ENCODE data around the gene ZNF688. TPM values are rescaled to one million over a fixed set of nuclear protein-coding genes. Genes with fewer than 3 reads are reported as not detected.

ZNF688 gene
- total and polyA plus RNA-seq, 2 donors from 2014 or later = 16.7 to 32.7 TPM

DNA sequence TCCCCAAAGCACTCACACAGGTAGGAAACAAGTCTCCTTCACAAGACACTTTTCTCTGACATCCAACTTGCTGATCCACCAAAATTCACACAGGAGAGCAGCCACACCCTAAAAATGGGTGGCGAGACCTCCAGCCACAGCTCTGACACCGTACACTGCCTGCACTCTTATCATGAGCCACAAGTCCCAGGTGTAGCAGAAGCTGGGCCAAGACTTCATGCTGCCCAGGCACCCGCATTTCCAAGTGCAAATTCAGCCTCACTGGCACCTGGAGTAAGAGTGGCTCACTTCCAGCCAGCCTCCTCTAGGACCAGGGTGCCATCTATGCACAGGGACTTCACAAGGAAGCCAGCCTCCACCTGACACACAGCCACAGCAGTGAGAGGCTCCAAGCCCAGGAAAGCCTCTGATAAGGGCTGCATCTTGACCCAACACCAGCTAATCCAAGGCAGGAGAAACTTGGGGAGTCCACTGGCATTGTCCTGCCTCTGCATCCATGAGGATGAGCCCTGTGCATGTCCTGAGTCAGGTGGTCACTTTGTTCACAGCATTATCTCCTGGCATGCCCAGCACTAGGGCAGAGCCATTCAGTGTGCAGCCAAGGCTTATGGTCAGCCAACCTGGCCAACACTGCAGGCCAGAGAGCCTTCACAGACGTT lies 42.6 kb downstream of the ZNF688 start:
- Histone ChIP-seq H3K4me1 (ENCODE audit: control insufficient read depth in 2 of 3, insufficient read depth in 2 of 3, low read depth in 1 of 3, low read length in 3 of 3) (peaks cover 4 to 18% (median 6%) of the 10 kb centered on the region in 3 donors), H3K36me3 (ENCODE audit: control insufficient read depth in 2 of 3, insufficient read depth in 3 of 3, low read length in 3 of 3) (peaks cover 0 to 6% (median 2%) of the 10 kb centered on the region in 3 donors), H3K27ac (ENCODE audit: low read depth in 2 of 2, low read length in 2 of 2) (no peak overlapping the region), H3K4me3 (ENCODE audit: low read length in 3 of 3) (no peak overlapping the region), H3K9ac (ENCODE audit: low read length in 3 of 3) (no peak overlapping the region), H3K9me3 (ENCODE audit: control insufficient read depth in 2 of 3, insufficient read depth in 1 of 3, low read length in 3 of 3) (no peaks in the 10 kb centered on the region), H3K27me3 (ENCODE audit: control insufficient read depth, insufficient read depth, low read length) (no peaks in the 10 kb centered on the region)
- DNase-seq (peak in 1 of 5 donors; percentile 26), FAIRE-seq (no peak)
- TF ChIP-seq, protein P1, sequence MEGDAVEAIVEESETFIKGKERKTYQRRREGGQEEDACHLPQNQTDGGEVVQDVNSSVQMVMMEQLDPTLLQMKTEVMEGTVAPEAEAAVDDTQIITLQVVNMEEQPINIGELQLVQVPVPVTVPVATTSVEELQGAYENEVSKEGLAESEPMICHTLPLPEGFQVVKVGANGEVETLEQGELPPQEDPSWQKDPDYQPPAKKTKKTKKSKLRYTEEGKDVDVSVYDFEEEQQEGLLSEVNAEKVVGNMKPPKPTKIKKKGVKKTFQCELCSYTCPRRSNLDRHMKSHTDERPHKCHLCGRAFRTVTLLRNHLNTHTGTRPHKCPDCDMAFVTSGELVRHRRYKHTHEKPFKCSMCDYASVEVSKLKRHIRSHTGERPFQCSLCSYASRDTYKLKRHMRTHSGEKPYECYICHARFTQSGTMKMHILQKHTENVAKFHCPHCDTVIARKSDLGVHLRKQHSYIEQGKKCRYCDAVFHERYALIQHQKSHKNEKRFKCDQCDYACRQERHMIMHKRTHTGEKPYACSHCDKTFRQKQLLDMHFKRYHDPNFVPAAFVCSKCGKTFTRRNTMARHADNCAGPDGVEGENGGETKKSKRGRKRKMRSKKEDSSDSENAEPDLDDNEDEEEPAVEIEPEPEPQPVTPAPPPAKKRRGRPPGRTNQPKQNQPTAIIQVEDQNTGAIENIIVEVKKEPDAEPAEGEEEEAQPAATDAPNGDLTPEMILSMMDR (IDR thresholded peaks at IDR 0.05; ENCODE audit: borderline replicate concordance, extremely low read depth, insufficient read depth) = no peak
- intact Hi-C loops (cut with DNase I) = no loop called here

DNA sequence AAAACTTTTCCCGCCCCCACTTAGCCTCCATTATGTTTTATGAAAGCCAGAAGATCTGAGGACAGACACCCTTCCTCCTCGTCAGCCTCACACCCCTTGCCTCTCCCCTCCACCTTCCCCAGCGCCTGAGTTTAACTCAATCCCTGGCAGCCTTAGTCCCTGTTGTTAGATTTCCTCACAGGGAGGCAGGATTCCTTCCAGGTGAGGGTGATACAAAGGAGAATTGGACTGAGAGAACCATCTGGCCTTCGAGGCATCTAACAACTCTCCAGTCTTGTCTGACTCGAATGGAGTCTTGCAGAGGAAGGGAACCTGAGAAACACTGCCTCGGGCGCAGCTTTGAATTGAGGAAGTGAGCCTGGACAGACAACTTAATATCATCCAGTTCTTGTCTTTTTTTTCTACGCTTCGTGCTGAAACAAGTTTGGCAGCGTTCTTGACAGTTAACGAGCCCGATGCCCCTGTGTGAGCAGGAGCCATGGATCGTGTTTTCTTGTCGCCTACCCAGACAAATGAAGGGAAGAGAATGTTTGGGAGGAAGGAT lies 43.8 kb downstream of the ZNF688 start:
- Histone ChIP-seq H3K4me1 (ENCODE audit: control insufficient read depth in 2 of 3, insufficient read depth in 2 of 3, low read depth in 1 of 3, low read length in 3 of 3) (peaks cover 4 to 12% (median 11%) of the 10 kb centered on the region in 3 donors), H3K27ac (ENCODE audit: low read depth in 2 of 2, low read length in 2 of 2) (peak overlapping the region; percentile 83 to 100), H3K4me3 (ENCODE audit: low read length in 3 of 3) (peak overlapping the region; percentile 13 to 78 (median 68)), H3K36me3 (ENCODE audit: control insufficient read depth in 2 of 3, insufficient read depth in 3 of 3, low read length in 3 of 3) (peaks cover 0 to 6% (median 2%) of the 10 kb centered on the region in 3 donors), H3K9me3 (ENCODE audit: control insufficient read depth in 2 of 3, insufficient read depth in 1 of 3, low read length in 3 of 3) (no peaks in the 10 kb centered on the region), H3K27me3 (ENCODE audit: control insufficient read depth, insufficient read depth, low read length) (no peaks in the 10 kb centered on the region), H3K9ac (ENCODE audit: low read length in 3 of 3) (peak overlapping the region; percentile 54 to 79 (median 56))
- DNase-seq (peak in 3 of 5 donors; percentile 43 to 69 (median 69)), FAIRE-seq (no peak)
- intact Hi-C loops (cut with DNase I) = no loop called here
- TF ChIP-seq, protein P1 (IDR thresholded peaks at IDR 0.05; ENCODE audit: borderline replicate concordance, extremely low read depth, insufficient read depth) = no peak

DNA sequence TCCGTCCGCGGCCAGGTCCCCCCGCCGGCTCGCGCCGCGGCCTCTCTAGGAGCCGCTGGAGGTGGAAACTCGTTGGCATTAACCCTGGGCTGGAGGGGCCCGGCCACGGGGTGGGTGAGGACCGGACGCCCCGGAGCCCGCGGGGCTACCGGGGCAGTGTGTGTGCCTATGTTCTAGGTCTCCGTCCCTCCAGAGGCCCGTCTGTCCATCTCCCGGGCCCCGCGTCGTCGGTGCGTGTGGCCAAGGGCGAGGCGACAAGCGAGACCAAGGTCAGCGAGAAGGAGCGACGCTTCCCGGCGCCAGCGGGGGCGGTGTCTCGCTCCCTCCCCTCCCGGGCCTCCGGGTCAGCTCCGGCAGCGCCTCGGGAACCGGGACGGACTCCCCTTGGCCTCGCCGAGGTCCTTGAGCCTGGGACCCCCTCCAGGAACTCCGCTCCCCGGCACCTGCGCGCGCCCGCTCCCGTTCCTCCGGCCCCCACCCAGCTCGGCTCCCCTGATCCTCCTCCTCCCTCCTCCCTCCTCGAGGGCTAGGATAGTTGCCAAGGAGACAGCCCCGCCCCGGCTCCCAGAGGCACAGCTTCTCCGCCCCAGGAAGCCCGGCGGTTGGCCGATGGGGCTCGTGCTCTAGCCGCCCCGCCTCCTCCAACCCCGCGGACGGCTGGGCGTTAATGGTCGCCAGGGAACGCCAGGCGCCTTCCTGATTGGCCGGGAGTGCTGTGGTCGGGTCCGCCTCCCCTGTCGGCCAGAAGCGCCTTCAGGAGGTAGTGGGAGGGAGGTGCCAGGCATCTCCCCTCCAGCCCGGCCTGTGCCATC lies 44.5 kb downstream of the ZNF688 start:
- Histone ChIP-seq H3K9me3 (ENCODE audit: control insufficient read depth in 2 of 3, insufficient read depth in 1 of 3, low read length in 3 of 3) (no peaks in the 10 kb centered on the region), H3K4me1 (ENCODE audit: control insufficient read depth in 2 of 3, insufficient read depth in 2 of 3, low read depth in 1 of 3, low read length in 3 of 3) (peaks cover 4 to 16% (median 12%) of the 10 kb centered on the region in 3 donors), H3K4me3 (ENCODE audit: low read length in 3 of 3) (peak overlapping the region; percentile 67 to 78 (median 68)), H3K9ac (ENCODE audit: low read length in 3 of 3) (peak overlapping the region; percentile 56 to 93 (median 89)), H3K27me3 (ENCODE audit: control insufficient read depth, insufficient read depth, low read length) (no peaks in the 10 kb centered on the region), H3K27ac (ENCODE audit: low read depth in 2 of 2, low read length in 2 of 2) (peak overlapping the region; percentile 99 to 100), H3K36me3 (ENCODE audit: control insufficient read depth in 2 of 3, insufficient read depth in 3 of 3, low read length in 3 of 3) (peaks cover 0 to 6% (median 2%) of the 10 kb centered on the region in 3 donors)
- TF ChIP-seq, protein P1 (IDR thresholded peaks at IDR 0.05; ENCODE audit: borderline replicate concordance, extremely low read depth, insufficient read depth) = peak; percentile 26
- intact Hi-C loops (cut with DNase I) = no loop called here
- DNase-seq (peak; percentile 99 to 100 (median 99)), FAIRE-seq (peak; percentile 83)
